H9 (cell line): Measurements from ENCODE around the gene CACNA1I. TPM values are rescaled to one million over a fixed set of nuclear protein-coding genes. Genes with fewer than 3 reads are reported as not detected.
A peak's percentile ranks its signal among the peaks of the same experiment; 100 is the strongest.

Source experiments
- DNase-seq: peaks from one replicate; pipeline ENCODE4 v3.0.0-alpha.2; 2017
- H2AFZ ChIP-seq: one replicate; pipeline ENCODE4 v1.6.1; 2013; ENCODE audit warnings: mild to moderate bottlenecking, low read length, control low read depth, moderate library complexity
- H2AK5ac ChIP-seq: 2 replicates; pipeline ENCODE4 v1.6.1; 2013; ENCODE audit warnings: low read length, control low read depth, mixed read lengths; ENCODE audit not compliant: insufficient read length
- H2BK120ac ChIP-seq: one replicate; pipeline ENCODE4 v1.6.1; 2013; ENCODE audit warnings: low read depth, mild to moderate bottlenecking, low read length, control low read depth, inconsistent platforms; ENCODE audit not compliant: poor library complexity, severe bottlenecking
- H2BK12ac ChIP-seq: 2 replicates; pipeline ENCODE4 v1.6.1; 2013; ENCODE audit warnings: low read length, control low read depth, mixed read lengths, low read depth; ENCODE audit not compliant: insufficient read length
- H2BK15ac ChIP-seq: 2 replicates; pipeline ENCODE4 v1.6.1; 2013; ENCODE audit warnings: low read depth, low read length, control low read depth
- H2BK20ac ChIP-seq: one replicate; pipeline ENCODE4 v1.6.1; 2013; ENCODE audit warnings: low read depth, mild to moderate bottlenecking, low read length, control low read depth, inconsistent platforms; ENCODE audit not compliant: poor library complexity, severe bottlenecking
- H2BK5ac ChIP-seq: 2 replicates; pipeline ENCODE4 v1.6.1; 2013; ENCODE audit warnings: low read length, control low read depth, mixed read lengths; ENCODE audit not compliant: insufficient read length
- H3K14ac ChIP-seq: 2 replicates; pipeline ENCODE4 v1.6.1; 2013; ENCODE audit warnings: low read length, control low read depth; ENCODE audit not compliant: insufficient read depth
- H3K18ac ChIP-seq: 2 replicates; pipeline ENCODE4 v1.6.1; 2013; ENCODE audit warnings: low read depth, mild to moderate bottlenecking, mixed read lengths, low read length, control low read depth; ENCODE audit not compliant: insufficient read length
- H3K23ac ChIP-seq: 2 replicates; pipeline ENCODE4 v1.6.1; 2013; ENCODE audit warnings: low read length, control low read depth, mixed read lengths, low read depth; ENCODE audit not compliant: insufficient read length
- H3K23me2 ChIP-seq: 2 replicates; pipeline ENCODE4 v1.6.1; 2013; ENCODE audit warnings: low read depth, mild to moderate bottlenecking, mixed read lengths, low read length, control low read depth; ENCODE audit not compliant: insufficient read length, poor library complexity, severe bottlenecking
- H3K27ac ChIP-seq: 2 replicates; pipeline ENCODE4 v1.5.1; 2013; ENCODE audit warnings: low read length, control low read depth, mixed read lengths, low read depth; ENCODE audit not compliant: insufficient read length
- H3K27me3 ChIP-seq: 2 replicates; pipeline ENCODE4 v1.6.1; 2013; ENCODE audit warnings: low read length, control low read depth, inconsistent platforms; ENCODE audit not compliant: insufficient read depth
- H3K4ac ChIP-seq: 2 replicates; pipeline ENCODE4 v1.6.1; 2013; ENCODE audit warnings: low read depth, mild to moderate bottlenecking, control low read depth, inconsistent platforms, low read length, moderate library complexity
- H3K4me1 ChIP-seq: 2 replicates; pipeline ENCODE4 v1.6.1; 2013; ENCODE audit warnings: low read length, control low read depth, inconsistent platforms; ENCODE audit not compliant: insufficient read depth
- H3K4me2 ChIP-seq: 2 replicates; pipeline ENCODE4 v1.6.1; 2013; ENCODE audit warnings: low read length, control low read depth, mixed read lengths; ENCODE audit not compliant: insufficient read length, insufficient read depth
- H3K56ac ChIP-seq: 2 replicates; pipeline ENCODE4 v1.6.1; 2013; ENCODE audit warnings: low read depth, mild to moderate bottlenecking, mixed read lengths, low read length, control low read depth; ENCODE audit not compliant: insufficient read length
- H3K79me1 ChIP-seq: 2 replicates; pipeline ENCODE4 v1.6.1; 2013; ENCODE audit warnings: low read depth, mild to moderate bottlenecking, moderate library complexity, low read length, control low read depth, inconsistent platforms; ENCODE audit not compliant: insufficient read depth, poor library complexity, severe bottlenecking
- H3K79me2 ChIP-seq: 2 replicates; pipeline ENCODE4 v1.6.1; 2013; ENCODE audit warnings: low read length, control low read depth, inconsistent platforms; ENCODE audit not compliant: insufficient read depth
- H3K9ac ChIP-seq: 2 replicates; pipeline ENCODE4 v1.6.1; 2013; ENCODE audit warnings: low read length, control low read depth, mixed read lengths; ENCODE audit not compliant: insufficient read length; ENCODE audit errors: extremely low read depth
- H3K9me3 ChIP-seq: one replicate; pipeline ENCODE4 v1.6.1; 2013; ENCODE audit warnings: low read depth, low read length, inconsistent platforms; ENCODE audit not compliant: control insufficient read depth
- H3T11ph ChIP-seq: one replicate; pipeline ENCODE4 v1.6.1; 2013; ENCODE audit warnings: mild to moderate bottlenecking, low read length, control low read depth, inconsistent platforms
- H4K20me1 ChIP-seq: one replicate; pipeline ENCODE4 v1.6.1; 2013; ENCODE audit not compliant: control insufficient read depth, insufficient read length, insufficient read depth
- H4K5ac ChIP-seq: 2 replicates; pipeline ENCODE4 v1.6.1; 2013; ENCODE audit warnings: low read depth, mild to moderate bottlenecking, mixed read lengths, low read length, control low read depth; ENCODE audit not compliant: insufficient read length
- H4K8ac ChIP-seq: replicated peaks from 2 replicates; pipeline ENCODE4 v1.6.1; 2013; ENCODE audit warnings: low read length, control low read depth, mixed read lengths, low read depth; ENCODE audit not compliant: insufficient read length
- H4K91ac ChIP-seq: 2 replicates; pipeline ENCODE4 v1.6.1; 2013; ENCODE audit warnings: low read depth, mild to moderate bottlenecking, moderate library complexity, mixed read lengths, low read length, control low read depth; ENCODE audit not compliant: insufficient read length
- H3K27ac Mint-ChIP-seq, 3 experiments: 2 replicates in 2 of 3; 3 replicates in 1 of 3; pipeline ENCODE4 v1.8.0; 2020 to 2021; ENCODE audit warnings: mixed read lengths in 3 of 3, mild to moderate bottlenecking in 1 of 3, moderate library complexity in 1 of 3
- H3K27me3 Mint-ChIP-seq: 2 replicates; pipeline ENCODE4 v1.8.0; 2021; ENCODE audit warnings: low read depth, mild to moderate bottlenecking, moderate library complexity, mixed read lengths
- H3K36me3 Mint-ChIP-seq, 3 experiments: 2 replicates in 2 of 3; 3 replicates in 1 of 3; pipeline ENCODE4 v1.8.0; 2020 to 2021; ENCODE audit warnings: low read depth in 3 of 3, mixed read lengths in 3 of 3; ENCODE audit not compliant: insufficient read depth in 1 of 3
- H3K4me1 Mint-ChIP-seq, 2 experiments: 2 replicates each; pipeline ENCODE4 v1.8.0; 2020; ENCODE audit warnings: mixed read lengths in 2 of 2
- H3K4me3 Mint-ChIP-seq, 2 experiments: 2 replicates in 1 of 2; 3 replicates in 1 of 2; pipeline ENCODE4 v1.8.0; 2020 to 2021; ENCODE audit warnings: mild to moderate bottlenecking in 2 of 2, mixed read lengths in 2 of 2, moderate library complexity in 1 of 2
- H3K9me3 Mint-ChIP-seq, 2 experiments: 2 replicates in 1 of 2; 3 replicates in 1 of 2; pipeline ENCODE4 v1.8.0; 2020; ENCODE audit warnings: mild to moderate bottlenecking in 2 of 2, mixed read lengths in 2 of 2, moderate library complexity in 1 of 2
- WGBS: extraction: QIAGEN DNeasy Blood & Tissue Kit; methylation state at CpG from one replicate; pipeline ENCODE4 v1.1.7; 2013; ENCODE audit warnings: missing lambda C conversion rate, low lambda C conversion rate, mixed read lengths; ENCODE audit not compliant: insufficient read length; ENCODE audit errors: extremely low coverage; 5-methylcytosine and 5-hydroxymethylcytosine counted together
- total RNA-seq: library from RNA; stranded (reverse); gene quantifications from 2 replicates; pipeline ENCODE4 v1.2.1, GENCODE V29; 2021
- TF ChIP-seq, protein P1 (sequence below): fragments of 200-600 bp; sonication (generic); conservative IDR thresholded peaks from 3 replicates; pipeline ENCODE4 v1.8.0; 2021; ENCODE audit warnings: antibody characterized with exemption, mild to moderate bottlenecking

CACNA1I gene
- total RNA-seq, 1 experiment from 2014 or later, result 0.50 TPM

DNA sequence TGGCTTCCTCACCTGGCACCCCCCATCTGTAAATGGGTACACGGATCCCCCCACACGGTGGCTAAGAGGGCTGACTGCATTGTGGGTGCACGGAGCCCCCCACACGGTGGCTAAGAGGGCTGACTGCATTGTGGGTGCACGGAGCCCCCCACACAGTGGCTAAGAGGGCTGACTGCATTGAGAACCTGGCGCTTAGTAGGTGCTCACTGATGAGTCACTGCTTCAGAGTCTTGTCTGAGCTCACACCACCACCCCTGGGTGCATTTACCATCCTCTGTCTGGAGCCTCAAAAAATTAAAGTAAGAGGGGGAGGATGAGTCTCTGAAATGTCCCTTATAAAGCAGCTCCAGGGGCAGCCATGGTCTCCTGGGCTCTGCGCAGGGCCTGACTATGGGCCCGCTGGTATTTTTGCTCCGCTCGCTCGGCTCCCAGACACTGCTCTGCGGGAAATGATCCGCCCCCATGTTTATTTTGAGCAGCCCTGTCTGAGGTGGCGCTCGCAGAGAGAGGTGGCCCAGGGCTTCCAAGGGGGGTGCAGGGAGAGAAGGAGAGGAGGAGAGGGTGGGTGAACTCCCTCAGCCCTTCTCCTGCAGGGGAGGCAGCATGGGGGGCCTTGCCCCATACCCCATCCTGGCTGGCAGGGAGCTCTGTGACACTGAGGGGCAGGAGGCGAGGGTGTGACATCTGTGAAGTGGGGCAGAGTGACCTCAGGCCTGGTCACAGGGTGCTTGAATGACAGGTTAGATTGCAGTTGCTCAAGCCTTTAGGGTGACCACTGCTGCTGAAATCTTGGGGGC is 82.6 kb downstream of the CACNA1I start:
- Histone ChIP-seq H3K79me1 (no peaks in the 10 kb centered on the region), H3K9ac (no peak overlapping the region), H3K56ac (no peak overlapping the region), H2AFZ (no peak overlapping the region), H2AK5ac (no peak overlapping the region), H3T11ph (no peak overlapping the region), H2BK12ac (no peak overlapping the region), H3K79me2 (no peaks in the 10 kb centered on the region), H4K8ac (no peak overlapping the region), H2BK20ac (no peak overlapping the region), H3K4me2 (no peak overlapping the region), H3K23me2 (no peaks in the 10 kb centered on the region), H3K9me3 (no peaks in the 10 kb centered on the region), H3K27ac (no peak overlapping the region), H3K14ac (no peak overlapping the region), H4K91ac (no peak overlapping the region), H4K5ac (no peak overlapping the region), H3K18ac (no peak overlapping the region), H3K4me1 (no peaks in the 10 kb centered on the region), H3K4ac (no peak overlapping the region), H4K20me1 (no peaks in the 10 kb centered on the region), H2BK5ac (no peak overlapping the region), H3K23ac (no peak overlapping the region), H3K27me3 (no peaks in the 10 kb centered on the region), H2BK15ac (no peak overlapping the region), H2BK120ac (no peak overlapping the region)
- no peak for DNase-seq
- H3K27me3 Mint-ChIP-seq, result peaks cover 23% of the 10 kb centered on the region
- no peak overlapping the region for H3K4me3 Mint-ChIP-seq
- TF ChIP-seq, protein P1, sequence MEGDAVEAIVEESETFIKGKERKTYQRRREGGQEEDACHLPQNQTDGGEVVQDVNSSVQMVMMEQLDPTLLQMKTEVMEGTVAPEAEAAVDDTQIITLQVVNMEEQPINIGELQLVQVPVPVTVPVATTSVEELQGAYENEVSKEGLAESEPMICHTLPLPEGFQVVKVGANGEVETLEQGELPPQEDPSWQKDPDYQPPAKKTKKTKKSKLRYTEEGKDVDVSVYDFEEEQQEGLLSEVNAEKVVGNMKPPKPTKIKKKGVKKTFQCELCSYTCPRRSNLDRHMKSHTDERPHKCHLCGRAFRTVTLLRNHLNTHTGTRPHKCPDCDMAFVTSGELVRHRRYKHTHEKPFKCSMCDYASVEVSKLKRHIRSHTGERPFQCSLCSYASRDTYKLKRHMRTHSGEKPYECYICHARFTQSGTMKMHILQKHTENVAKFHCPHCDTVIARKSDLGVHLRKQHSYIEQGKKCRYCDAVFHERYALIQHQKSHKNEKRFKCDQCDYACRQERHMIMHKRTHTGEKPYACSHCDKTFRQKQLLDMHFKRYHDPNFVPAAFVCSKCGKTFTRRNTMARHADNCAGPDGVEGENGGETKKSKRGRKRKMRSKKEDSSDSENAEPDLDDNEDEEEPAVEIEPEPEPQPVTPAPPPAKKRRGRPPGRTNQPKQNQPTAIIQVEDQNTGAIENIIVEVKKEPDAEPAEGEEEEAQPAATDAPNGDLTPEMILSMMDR, result no peak
- peaks cover 2 to 8% of the 10 kb centered on the region in 2 experiments; a peak in 1 of 4 replicates for H3K4me1 Mint-ChIP-seq
- H3K27ac Mint-ChIP-seq, result 0 out of 7 replicates have a peak overlapping the region, but pooled peaks of 1 of the 3 experiments have one; percentile 44
- no CpG with 5 or more reads among the region's 16 CpGs for WGBS
- H3K9me3 Mint-ChIP-seq, result no peaks in the 10 kb centered on the region; a peak in 1 of 5 replicates
- H3K36me3 Mint-ChIP-seq, result no peaks in the 10 kb centered on the region
